Retinal pigment epithelial cell (primary cell): ENCODE results near the gene B4GALT2.

ENCODE experiments used
- DNase-seq: peaks from one replicate; pipeline ENCODE4 v3.0.0-alpha.2; 2010; ENCODE audit warnings: low read depth
- H3K4me3 ChIP-seq: 2 replicates; pipeline ENCODE4 v1.5.1; 2011; ENCODE audit warnings: mild to moderate bottlenecking, low read length, control low read depth, moderate library complexity
- CTCF ChIP-seq: conservative IDR thresholded peaks from 2 replicates; pipeline ENCODE4 v1.5.1; 2011; ENCODE audit warnings: low read depth, low read length, control low read depth, inconsistent platforms

Gene B4GALT2, protein sequence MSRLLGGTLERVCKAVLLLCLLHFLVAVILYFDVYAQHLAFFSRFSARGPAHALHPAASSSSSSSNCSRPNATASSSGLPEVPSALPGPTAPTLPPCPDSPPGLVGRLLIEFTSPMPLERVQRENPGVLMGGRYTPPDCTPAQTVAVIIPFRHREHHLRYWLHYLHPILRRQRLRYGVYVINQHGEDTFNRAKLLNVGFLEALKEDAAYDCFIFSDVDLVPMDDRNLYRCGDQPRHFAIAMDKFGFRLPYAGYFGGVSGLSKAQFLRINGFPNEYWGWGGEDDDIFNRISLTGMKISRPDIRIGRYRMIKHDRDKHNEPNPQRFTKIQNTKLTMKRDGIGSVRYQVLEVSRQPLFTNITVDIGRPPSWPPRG

GRCh38 chr1:43978551-43979260 lies at the start of gene B4GALT2:
Gene B4GALT2 (plus strand): TSS chr1:43979210. CDS start chr1:43981161, 1,951 bp downstream.
- H3K4me3 ChIP-seq: peak within 1 kb of the TSS; percentile 69
- no peak for DNase-seq
- TF ChIP-seq CTCF: no peak

DNA sequence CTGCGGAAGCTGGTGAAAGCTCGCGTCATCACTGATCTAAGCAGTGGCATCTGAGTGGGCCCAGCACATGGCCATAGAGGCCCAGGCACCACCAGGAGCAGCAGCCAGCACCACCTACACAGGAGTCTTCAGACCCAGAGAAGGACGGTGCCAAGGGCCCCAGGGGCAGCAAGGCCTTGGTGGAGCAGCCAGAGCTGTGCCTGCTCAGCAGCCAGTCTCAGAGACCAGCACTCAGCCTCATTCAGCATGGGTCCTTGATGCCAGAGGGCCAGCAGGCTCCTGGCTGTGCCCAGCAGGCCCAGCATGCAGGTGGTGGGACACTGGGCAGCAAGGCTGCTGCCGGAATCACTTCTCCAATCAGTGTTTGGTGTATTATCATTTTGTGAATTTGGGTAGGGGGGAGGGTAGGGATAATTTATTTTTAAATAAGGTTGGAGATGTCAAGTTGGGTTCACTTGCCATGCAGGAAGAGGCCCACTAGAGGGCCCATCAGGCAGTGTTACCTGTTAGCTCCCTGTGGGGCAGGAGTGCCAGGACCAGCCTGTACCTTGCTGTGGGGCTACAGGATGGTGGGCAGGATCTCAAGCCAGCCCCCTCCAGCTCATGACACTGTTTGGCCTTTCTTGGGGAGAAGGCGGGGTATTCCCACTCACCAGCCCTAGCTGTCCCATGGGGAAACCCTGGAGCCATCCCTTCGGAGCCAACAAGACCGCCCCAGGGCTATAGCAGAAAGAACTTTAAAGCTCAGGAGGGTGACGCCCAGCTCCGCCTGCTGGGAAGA lies 48.7 kb upstream of the B4GALT2 start:
- peak; percentile 67 for TF ChIP-seq CTCF
- no peak overlapping the region for H3K4me3 ChIP-seq
- DNase-seq: no peak

GRCh38 chr1:43930949-43931275 lies 48.1 kb upstream of the B4GALT2 start:
- DNase-seq: no peak
- H3K4me3 ChIP-seq: no peak overlapping the region
- no peak for TF ChIP-seq CTCF

- no peak overlapping the region for H3K4me3 ChIP-seq
- DNase-seq: no peak
- TF ChIP-seq CTCF: no peak
Observed at GRCh38 chr1:43931711-43932660, 47.0 kb upstream of the B4GALT2 start.

- no peak for TF ChIP-seq CTCF
- H3K4me3 ChIP-seq: peak overlapping the region; percentile 60
- no peak for DNase-seq
Observed at GRCh38 chr1:43932786-43933385, 46.1 kb upstream of the B4GALT2 start.
